Heart left ventricle (tissue), 13 donors: ENCODE data around the gene CELSR1.

Experiments used
- POLR2A ChIP-seq, 2 donors: fragments of 450-650 bp; IDR thresholded peaks; one replicate each; pipeline ENCODE4 v1.6.1; 2017; ENCODE audit warnings: antibody characterized with exemption in 2 of 2, mild to moderate bottlenecking in 2 of 2, moderate library complexity in 2 of 2
- TF ChIP-seq, protein P1 (sequence below), 12 donors: fragments of 200-600 bp; sonication (generic) in 4 of 12; IDR thresholded peaks; one replicate each; pipeline versions ENCODE4 v1.5.0 to v1.8.0; 2018 to 2022; ENCODE audit warnings: antibody characterized with exemption in 12 of 12, mild to moderate bottlenecking in 5 of 12
- donor health status: ischemic (EF 13 %, LVEDD 7.1; RV severe dilation, severe dysfunction).
- donor health status: DM: no; HTN: yes; CAD: no.
- donor health status: DM: no; HTN: no; CAD: no.
- donor health status: ischemic (EF 25% LVEDD 6.9; RV normal size, moderate dysfunction).
- donor health status: ischemic (EF 25% LVEDD 5.7; RV mildly dilated, moderate dysfunction).
- donor health status: ischemic (EF 35%, LVEDD 5.7; RV mildly dilated, moderate dysfunction).
- donor health status: nonischemic (EF 11% LVEDD 7.7; RV severe dilation, severe dysfunction).
- donor health status: DM: yes; HTN: yes; CAD: no.
- donor health status: PGD.
- donor health status: ischemic (EF 29% LVEDD 5.4; RV normal size, mild dysfunction).
- donor health status: nonischemic (EF 23%, LVEDD 6.1; RV moderate dilation, normal function).

- TF ChIP-seq, protein P1, sequence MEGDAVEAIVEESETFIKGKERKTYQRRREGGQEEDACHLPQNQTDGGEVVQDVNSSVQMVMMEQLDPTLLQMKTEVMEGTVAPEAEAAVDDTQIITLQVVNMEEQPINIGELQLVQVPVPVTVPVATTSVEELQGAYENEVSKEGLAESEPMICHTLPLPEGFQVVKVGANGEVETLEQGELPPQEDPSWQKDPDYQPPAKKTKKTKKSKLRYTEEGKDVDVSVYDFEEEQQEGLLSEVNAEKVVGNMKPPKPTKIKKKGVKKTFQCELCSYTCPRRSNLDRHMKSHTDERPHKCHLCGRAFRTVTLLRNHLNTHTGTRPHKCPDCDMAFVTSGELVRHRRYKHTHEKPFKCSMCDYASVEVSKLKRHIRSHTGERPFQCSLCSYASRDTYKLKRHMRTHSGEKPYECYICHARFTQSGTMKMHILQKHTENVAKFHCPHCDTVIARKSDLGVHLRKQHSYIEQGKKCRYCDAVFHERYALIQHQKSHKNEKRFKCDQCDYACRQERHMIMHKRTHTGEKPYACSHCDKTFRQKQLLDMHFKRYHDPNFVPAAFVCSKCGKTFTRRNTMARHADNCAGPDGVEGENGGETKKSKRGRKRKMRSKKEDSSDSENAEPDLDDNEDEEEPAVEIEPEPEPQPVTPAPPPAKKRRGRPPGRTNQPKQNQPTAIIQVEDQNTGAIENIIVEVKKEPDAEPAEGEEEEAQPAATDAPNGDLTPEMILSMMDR (IDR thresholded peaks at IDR 0.05) = no peak
- no peak for TF ChIP-seq POLR2A (IDR thresholded peaks at IDR 0.05)
Measured at GRCh38 chr22:46484156-46484860, 53.1 kb downstream of the CELSR1 start.
